ENCODE results near the gene TAS2R3.

Gene TAS2R3

GRCh38 chr7:141788296-141788695 is 24.4 kb downstream of the TAS2R3 start:
- no peak for DNase-seq

GRCh38 chr7:141789917-141790316 is 26.0 kb downstream of the TAS2R3 start, which contains the start of gene TAS2R5:
TAS2R5 (plus strand) TSS chr7:141790217; CDS start chr7:141790362, 145 bp downstream.
- no peak for DNase-seq

- no peak for DNase-seq
Measured at GRCh38 chr7:141792526-141792925, 28.6 kb downstream of the TAS2R3 start.

All from NCI-H2029 (cell line).